ENCODE measurements around the gene SLC9C1.

The SLC9C1 gene

DNA sequence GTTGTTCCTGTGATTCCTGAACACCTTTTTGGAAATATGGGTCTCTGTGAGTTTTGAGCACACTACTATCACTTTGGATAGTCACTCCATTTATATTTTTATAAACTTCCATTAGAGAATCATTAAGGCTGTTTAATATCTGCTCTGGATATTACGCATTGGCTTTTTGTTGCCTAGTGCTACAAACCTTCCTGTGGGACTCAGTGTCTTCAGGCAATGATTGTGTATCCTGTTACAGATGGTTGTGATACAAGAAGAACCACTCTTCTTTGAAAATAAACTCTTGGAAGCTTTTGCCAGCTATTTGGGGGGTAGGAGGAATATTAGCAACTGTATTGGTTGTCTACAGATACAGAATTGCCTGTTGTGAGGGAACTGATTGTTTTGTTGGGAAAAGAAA, 176.6 kb downstream of the SLC9C1 start:
- ATAC-seq: no peak
- no peak for TF ChIP-seq RARB (CRISPR knock-in tag; IDR thresholded peaks at IDR 0.05)
- TF ChIP-seq, protein P1, sequence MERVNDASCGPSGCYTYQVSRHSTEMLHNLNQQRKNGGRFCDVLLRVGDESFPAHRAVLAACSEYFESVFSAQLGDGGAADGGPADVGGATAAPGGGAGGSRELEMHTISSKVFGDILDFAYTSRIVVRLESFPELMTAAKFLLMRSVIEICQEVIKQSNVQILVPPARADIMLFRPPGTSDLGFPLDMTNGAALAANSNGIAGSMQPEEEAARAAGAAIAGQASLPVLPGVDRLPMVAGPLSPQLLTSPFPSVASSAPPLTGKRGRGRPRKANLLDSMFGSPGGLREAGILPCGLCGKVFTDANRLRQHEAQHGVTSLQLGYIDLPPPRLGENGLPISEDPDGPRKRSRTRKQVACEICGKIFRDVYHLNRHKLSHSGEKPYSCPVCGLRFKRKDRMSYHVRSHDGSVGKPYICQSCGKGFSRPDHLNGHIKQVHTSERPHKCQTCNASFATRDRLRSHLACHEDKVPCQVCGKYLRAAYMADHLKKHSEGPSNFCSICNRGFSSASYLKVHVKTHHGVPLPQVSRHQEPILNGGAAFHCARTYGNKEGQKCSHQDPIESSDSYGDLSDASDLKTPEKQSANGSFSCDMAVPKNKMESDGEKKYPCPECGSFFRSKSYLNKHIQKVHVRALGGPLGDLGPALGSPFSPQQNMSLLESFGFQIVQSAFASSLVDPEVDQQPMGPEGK (CRISPR knock-in tag; IDR thresholded peaks at IDR 0.05; ENCODE audit: borderline replicate concordance): no peak
- TF ChIP-seq ZC3H10 (CRISPR knock-in tag; IDR thresholded peaks at IDR 0.05): no peak
- TF ChIP-seq, protein P2, sequence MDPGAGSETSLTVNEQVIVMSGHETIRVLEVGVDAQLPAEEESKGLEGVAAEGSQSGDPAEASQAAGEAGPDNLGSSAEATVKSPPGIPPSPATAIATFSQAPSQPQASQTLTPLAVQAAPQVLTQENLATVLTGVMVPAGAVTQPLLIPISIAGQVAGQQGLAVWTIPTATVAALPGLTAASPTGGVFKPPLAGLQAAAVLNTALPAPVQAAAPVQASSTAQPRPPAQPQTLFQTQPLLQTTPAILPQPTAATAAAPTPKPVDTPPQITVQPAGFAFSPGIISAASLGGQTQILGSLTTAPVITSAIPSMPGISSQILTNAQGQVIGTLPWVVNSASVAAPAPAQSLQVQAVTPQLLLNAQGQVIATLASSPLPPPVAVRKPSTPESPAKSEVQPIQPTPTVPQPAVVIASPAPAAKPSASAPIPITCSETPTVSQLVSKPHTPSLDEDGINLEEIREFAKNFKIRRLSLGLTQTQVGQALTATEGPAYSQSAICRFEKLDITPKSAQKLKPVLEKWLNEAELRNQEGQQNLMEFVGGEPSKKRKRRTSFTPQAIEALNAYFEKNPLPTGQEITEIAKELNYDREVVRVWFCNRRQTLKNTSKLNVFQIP (CRISPR knock-in tag; IDR thresholded peaks at IDR 0.05; ENCODE audit: borderline replicate concordance, low read depth): no peak
- TF ChIP-seq, protein P3, sequence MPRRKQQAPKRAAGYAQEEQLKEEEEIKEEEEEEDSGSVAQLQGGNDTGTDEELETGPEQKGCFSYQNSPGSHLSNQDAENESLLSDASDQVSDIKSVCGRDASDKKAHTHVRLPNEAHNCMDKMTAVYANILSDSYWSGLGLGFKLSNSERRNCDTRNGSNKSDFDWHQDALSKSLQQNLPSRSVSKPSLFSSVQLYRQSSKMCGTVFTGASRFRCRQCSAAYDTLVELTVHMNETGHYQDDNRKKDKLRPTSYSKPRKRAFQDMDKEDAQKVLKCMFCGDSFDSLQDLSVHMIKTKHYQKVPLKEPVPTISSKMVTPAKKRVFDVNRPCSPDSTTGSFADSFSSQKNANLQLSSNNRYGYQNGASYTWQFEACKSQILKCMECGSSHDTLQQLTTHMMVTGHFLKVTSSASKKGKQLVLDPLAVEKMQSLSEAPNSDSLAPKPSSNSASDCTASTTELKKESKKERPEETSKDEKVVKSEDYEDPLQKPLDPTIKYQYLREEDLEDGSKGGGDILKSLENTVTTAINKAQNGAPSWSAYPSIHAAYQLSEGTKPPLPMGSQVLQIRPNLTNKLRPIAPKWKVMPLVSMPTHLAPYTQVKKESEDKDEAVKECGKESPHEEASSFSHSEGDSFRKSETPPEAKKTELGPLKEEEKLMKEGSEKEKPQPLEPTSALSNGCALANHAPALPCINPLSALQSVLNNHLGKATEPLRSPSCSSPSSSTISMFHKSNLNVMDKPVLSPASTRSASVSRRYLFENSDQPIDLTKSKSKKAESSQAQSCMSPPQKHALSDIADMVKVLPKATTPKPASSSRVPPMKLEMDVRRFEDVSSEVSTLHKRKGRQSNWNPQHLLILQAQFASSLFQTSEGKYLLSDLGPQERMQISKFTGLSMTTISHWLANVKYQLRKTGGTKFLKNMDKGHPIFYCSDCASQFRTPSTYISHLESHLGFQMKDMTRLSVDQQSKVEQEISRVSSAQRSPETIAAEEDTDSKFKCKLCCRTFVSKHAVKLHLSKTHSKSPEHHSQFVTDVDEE (CRISPR knock-in tag; IDR thresholded peaks at IDR 0.05): no peak
- TF ChIP-seq ARNTL (CRISPR knock-in tag; IDR thresholded peaks at IDR 0.05; ENCODE audit: borderline replicate concordance, low read depth): no peak
- no peak for TF ChIP-seq ZNF70 (CRISPR knock-in tag; IDR thresholded peaks at IDR 0.05)
- TF ChIP-seq, protein P4, sequence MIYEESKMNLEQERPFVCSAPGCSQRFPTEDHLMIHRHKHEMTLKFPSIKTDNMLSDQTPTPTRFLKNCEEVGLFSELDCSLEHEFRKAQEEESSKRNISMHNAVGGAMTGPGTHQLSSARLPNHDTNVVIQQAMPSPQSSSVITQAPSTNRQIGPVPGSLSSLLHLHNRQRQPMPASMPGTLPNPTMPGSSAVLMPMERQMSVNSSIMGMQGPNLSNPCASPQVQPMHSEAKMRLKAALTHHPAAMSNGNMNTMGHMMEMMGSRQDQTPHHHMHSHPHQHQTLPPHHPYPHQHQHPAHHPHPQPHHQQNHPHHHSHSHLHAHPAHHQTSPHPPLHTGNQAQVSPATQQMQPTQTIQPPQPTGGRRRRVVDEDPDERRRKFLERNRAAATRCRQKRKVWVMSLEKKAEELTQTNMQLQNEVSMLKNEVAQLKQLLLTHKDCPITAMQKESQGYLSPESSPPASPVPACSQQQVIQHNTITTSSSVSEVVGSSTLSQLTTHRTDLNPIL (CRISPR knock-in tag; IDR thresholded peaks at IDR 0.05; ENCODE audit: low read depth): no peak
- no peak for TF ChIP-seq TOX (CRISPR knock-in tag; IDR thresholded peaks at IDR 0.05; ENCODE audit: borderline replicate concordance)
- no peak for TF ChIP-seq ISL1 (CRISPR knock-in tag; IDR thresholded peaks at IDR 0.05)
- TF ChIP-seq CSDC2 (CRISPR knock-in tag; IDR thresholded peaks at IDR 0.05): no peak
- TF ChIP-seq ZFP3 (CRISPR knock-in tag; IDR thresholded peaks at IDR 0.05): no peak
- TF ChIP-seq ZFP30 (CRISPR knock-in tag; IDR thresholded peaks at IDR 0.05): no peak
- TF ChIP-seq SNAI2 (CRISPR knock-in tag; IDR thresholded peaks at IDR 0.05): no peak
- TF ChIP-seq PPARA (CRISPR knock-in tag; IDR thresholded peaks at IDR 0.05; ENCODE audit: borderline replicate concordance): no peak
- no peak for TF ChIP-seq ZNF565 (CRISPR knock-in tag; conservative IDR thresholded peaks at IDR 0.05; ENCODE audit: low read depth)
- TF ChIP-seq ZNF8 (CRISPR knock-in tag; IDR thresholded peaks at IDR 0.05): no peak
- TF ChIP-seq, protein P5, sequence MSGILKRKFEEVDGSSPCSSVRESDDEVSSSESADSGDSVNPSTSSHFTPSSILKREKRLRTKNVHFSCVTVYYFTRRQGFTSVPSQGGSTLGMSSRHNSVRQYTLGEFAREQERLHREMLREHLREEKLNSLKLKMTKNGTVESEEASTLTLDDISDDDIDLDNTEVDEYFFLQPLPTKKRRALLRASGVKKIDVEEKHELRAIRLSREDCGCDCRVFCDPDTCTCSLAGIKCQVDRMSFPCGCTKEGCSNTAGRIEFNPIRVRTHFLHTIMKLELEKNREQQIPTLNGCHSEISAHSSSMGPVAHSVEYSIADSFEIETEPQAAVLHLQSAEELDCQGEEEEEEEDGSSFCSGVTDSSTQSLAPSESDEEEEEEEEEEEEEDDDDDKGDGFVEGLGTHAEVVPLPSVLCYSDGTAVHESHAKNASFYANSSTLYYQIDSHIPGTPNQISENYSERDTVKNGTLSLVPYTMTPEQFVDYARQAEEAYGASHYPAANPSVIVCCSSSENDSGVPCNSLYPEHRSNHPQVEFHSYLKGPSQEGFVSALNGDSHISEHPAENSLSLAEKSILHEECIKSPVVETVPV (CRISPR knock-in tag; IDR thresholded peaks at IDR 0.05): no peak
- no peak for TF ChIP-seq OSR1 (CRISPR knock-in tag; IDR thresholded peaks at IDR 0.05)
- no peak for TF ChIP-seq TCF4 (CRISPR knock-in tag; IDR thresholded peaks at IDR 0.05; ENCODE audit: borderline replicate concordance)

DNA sequence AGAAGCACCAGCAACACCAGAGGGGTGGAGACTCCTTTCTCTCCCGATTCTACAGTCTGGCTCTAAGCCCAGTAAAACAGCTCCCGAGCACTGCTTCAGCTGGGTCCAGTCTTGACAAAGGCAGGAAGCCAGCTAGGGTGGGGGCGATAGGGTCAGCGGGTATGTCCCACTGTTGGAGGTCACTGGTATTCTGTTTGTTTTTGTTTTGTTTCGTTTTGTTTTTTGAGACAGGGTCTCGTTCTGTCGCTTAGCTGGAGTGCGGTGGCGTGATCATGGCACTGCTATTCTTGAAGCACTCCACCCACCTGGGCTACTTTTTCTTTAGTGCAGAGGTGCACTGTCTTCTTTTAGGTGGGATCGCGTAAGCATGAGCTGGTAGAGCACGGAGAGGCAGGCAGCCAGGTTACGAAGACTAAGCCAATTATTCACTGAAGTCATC, 177.2 kb downstream of the SLC9C1 start:
- TF ChIP-seq ZNF565 (CRISPR knock-in tag; conservative IDR thresholded peaks at IDR 0.05; ENCODE audit: low read depth): no peak
- ATAC-seq: no peak

DNA sequence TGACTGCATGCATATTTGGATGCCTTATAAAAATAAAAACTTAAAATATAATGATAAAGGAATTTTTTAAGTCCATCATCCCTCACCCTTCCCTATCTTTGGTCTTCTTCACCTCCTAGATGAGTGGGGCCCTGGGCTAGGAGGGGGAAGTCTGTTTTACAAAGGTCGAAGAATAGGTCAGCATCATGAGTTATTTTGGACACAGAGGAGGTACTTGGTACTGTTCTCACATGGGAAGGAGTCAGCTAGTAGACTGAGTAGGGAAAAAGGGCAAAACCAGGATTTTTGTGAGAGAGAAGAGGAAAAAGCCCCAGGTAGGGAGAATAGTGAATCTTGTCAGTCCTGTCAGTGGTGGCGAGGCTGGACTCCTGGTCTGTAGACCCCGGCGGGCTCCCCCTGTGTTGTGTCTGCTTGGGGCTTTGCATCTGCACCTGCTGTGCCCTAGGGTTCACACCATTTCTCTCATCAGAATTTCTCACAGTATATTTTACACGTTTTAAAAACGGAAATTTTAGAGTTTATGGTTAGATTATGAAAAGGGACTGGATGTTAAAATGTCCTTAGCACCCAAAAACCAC, 178.1 kb downstream of the SLC9C1 start:
- TF ChIP-seq PPARA (CRISPR knock-in tag; IDR thresholded peaks at IDR 0.05; ENCODE audit: borderline replicate concordance) (no peak), ESRRG (CRISPR knock-in tag; IDR thresholded peaks at IDR 0.05) (no peak), ZNF70 (CRISPR knock-in tag; IDR thresholded peaks at IDR 0.05) (no peak), ISL1 (CRISPR knock-in tag; IDR thresholded peaks at IDR 0.05) (no peak), SNAI2 (CRISPR knock-in tag; IDR thresholded peaks at IDR 0.05) (no peak)
- ATAC-seq: no peak

Measured in SK-N-SH treated with all-trans-retinoic acid at 6 μM for 48 hours (cell line).